ENCODE measurements around the gene SPOP. TPM values are rescaled to one million over a fixed set of nuclear protein-coding genes. Genes with fewer than 3 reads are reported as not detected.

Gene SPOP
- total and polyA plus RNA-seq, 2 of the 4 experiments (the other 2 are of a cell fraction): 24.9 to 47.5 TPM

- in situ Hi-C loops (cut with MboI; ENCODE audit: low sequenced_read_pairs): no loop called here
- WGBS, 2 experiments (ENCODE audit: extremely low coverage in 2 of 2, insufficient read length in 1 of 2): 70% methylated on average over 3 of the region's 10 CpGs; no CpG with 5 or more reads in 1 of the 2 experiments
- H2BK20ac ChIP-seq (ENCODE audit: low read depth, low read length): no peak overlapping the region
- intact Hi-C loops (cut with micrococcal nuclease): no loop called here
- TF ChIP-seq ELK1 (IDR thresholded peaks at IDR 0.05; ENCODE audit: borderline replicate concordance, low read depth, low read length): no peak
- TF ChIP-seq RAD21 (IDR thresholded peaks at IDR 0.05; ENCODE audit: low read length): no peak
- no peak for TF ChIP-seq USF2 (IDR thresholded peaks at IDR 0.05; ENCODE audit: low read depth, low read length)
- TF ChIP-seq MAFK (IDR thresholded peaks at IDR 0.05; ENCODE audit: low read depth, low read length): no peak
- no peak for TF ChIP-seq POLR2A (IDR thresholded peaks at IDR 0.05; ENCODE audit: low read depth, low read length)
- no peak overlapping the region for H3K23ac ChIP-seq (ENCODE audit: low read depth, low read length)
- peaks cover 30% of the 10 kb centered on the region for H3K36me3 ChIP-seq (ENCODE audit: control insufficient read depth, insufficient read depth, low read length)
- no peak overlapping the region for H4K8ac ChIP-seq (ENCODE audit: low read depth in 2 of 2, low read length in 2 of 2)
- H3K4me3 ChIP-seq (ENCODE audit: insufficient read depth, low read depth, low read length): no peak overlapping the region
- H4K91ac ChIP-seq (ENCODE audit: insufficient read depth, low read depth, low read length): no peak overlapping the region
- no peak overlapping the region for H3K9ac ChIP-seq (ENCODE audit: low read depth, low read length)
- no peak overlapping the region for H2BK15ac ChIP-seq (ENCODE audit: low read depth, low read length)
- H3K9me1 ChIP-seq (ENCODE audit: insufficient read depth, low read length): peaks cover 9% of the 10 kb centered on the region
- H3K14ac ChIP-seq (replicated peaks; ENCODE audit: low read depth, low read length): no peak overlapping the region
- H3K4me2 ChIP-seq (ENCODE audit: low read depth, low read length): no peak overlapping the region
- H2BK120ac ChIP-seq (ENCODE audit: low read depth, low read length): no peak overlapping the region
- H3K18ac ChIP-seq (ENCODE audit: low read depth, low read length): no peak overlapping the region
- no peak overlapping the region for H2AK5ac ChIP-seq (ENCODE audit: low read depth, low read length)
- peaks cover 6% of the 10 kb centered on the region; the same call in 1 of the 2 replicates for H3K4me1 ChIP-seq (ENCODE audit: control insufficient read depth, insufficient read depth, low read length)
- no peak overlapping the region for H3K27ac ChIP-seq (ENCODE audit: insufficient read depth, low read length)
- no peak overlapping the region for H2AK9ac ChIP-seq (replicated peaks; ENCODE audit: low read depth, low read length, poor library complexity)
- no TSS peak for BruUV-seq (replicated peaks)
- no peaks in the 10 kb centered on the region for H3K27me3 ChIP-seq (ENCODE audit: control insufficient read depth, insufficient read depth, low read length)
- no peak overlapping the region for H3K4ac ChIP-seq (ENCODE audit: low read depth, low read length)
- no peak overlapping the region for H4K5ac ChIP-seq (ENCODE audit: low read depth, low read length)
- no peak overlapping the region for H2BK5ac ChIP-seq (ENCODE audit: low read depth, low read length, poor library complexity, severe bottlenecking)
- H3K79me1 ChIP-seq (ENCODE audit: low read depth in 1 of 2, low read length in 2 of 2): peaks cover 20 to 42% of the 10 kb centered on the region in 2 experiments
- dilution Hi-C loops (cut with HindIII; ENCODE audit: low sequenced_read_pairs, unreplicated experiment): no loop called here
- no peak for DNase-seq
- H4K20me1 ChIP-seq (ENCODE audit: insufficient read depth, low read length): peaks cover 11% of the 10 kb centered on the region; the same call in 1 of the 2 replicates
- ChIA-PET CTCF (no interaction called here), POLR2A (ENCODE audit: unreplicated experiment) (no interaction called here)
- H3K56ac ChIP-seq (ENCODE audit: extremely low read depth, insufficient read depth, low read length): no peak overlapping the region
- ATAC-seq (ENCODE audit: low read depth): no peak
- H3K9me3 ChIP-seq (ENCODE audit: control insufficient read depth, insufficient read depth, low read length): no peaks in the 10 kb centered on the region
- no peak overlapping the region for H2AFZ ChIP-seq (replicated peaks; ENCODE audit: low read length, poor library complexity)
Measured at GRCh38 chr17:49616601-49617131, 61.2 kb downstream of the SPOP start.
